GM19240 (cell line): ENCODE results near the gene PGA3.
A peak's percentile ranks its signal among the peaks of the same experiment; 100 is the strongest.
"Not testable (repeated sequence)": the region's sequence is repeated elsewhere in the genome, so short reads cannot be mapped to it uniquely, and the experiment has no call there.

Source experiments
- DNase-seq: peaks from one replicate; pipeline ENCODE4 v3.0.0; 2011; ENCODE audit warnings: low spot score; ENCODE audit not compliant: insufficient read length

PGA3 gene

GRCh38 chr11:61202950-61203746, at the start of gene PGA3:
Gene PGA3 (plus strand): TSS chr11:61203515. CDS start chr11:61203565, 50 bp downstream.
- not testable (repeated sequence) for DNase-seq

GRCh38 chr11:61153593-61154095, 49.7 kb upstream of the PGA3 start:
- no peak for DNase-seq

GRCh38 chr11:61154528-61154927, 48.8 kb upstream of the PGA3 start:
- no peak for DNase-seq

- DNase-seq = no peak
Measured at GRCh38 chr11:61155312-61155711, 48.0 kb upstream of the PGA3 start.

- no peak for DNase-seq
Measured at GRCh38 chr11:61155741-61156140, 47.6 kb upstream of the PGA3 start.

- DNase-seq = no peak
Measured at GRCh38 chr11:61157743-61158142, 45.6 kb upstream of the PGA3 start.

- no peak for DNase-seq
Measured at GRCh38 chr11:61158691-61159381, 44.5 kb upstream of the PGA3 start.

- DNase-seq = no peak
Measured at GRCh38 chr11:61160487-61161189, 42.7 kb upstream of the PGA3 start.

GRCh38 chr11:61161190-61162091, 41.9 kb upstream of the PGA3 start, which contains the start of gene VPS37C:
Gene VPS37C (minus strand): TSS chr11:61161426. CDS start chr11:61138829, 22,597 bp downstream.
- peak; percentile 89 for DNase-seq

GRCh38 chr11:61162092-61162941, 41.0 kb upstream of the PGA3 start:
- no peak for DNase-seq

- DNase-seq = no peak
Measured at GRCh38 chr11:61163021-61163420, 40.3 kb upstream of the PGA3 start.

- no peak for DNase-seq
Measured at GRCh38 chr11:61163714-61164605, 39.4 kb upstream of the PGA3 start.

GRCh38 chr11:61164606-61165424, 38.5 kb upstream of the PGA3 start:
- DNase-seq = no peak

GRCh38 chr11:61165785-61166184, 37.5 kb upstream of the PGA3 start:
- DNase-seq = not testable (repeated sequence)

- not testable (repeated sequence) for DNase-seq
Measured at GRCh38 chr11:61166331-61166730, 37.0 kb upstream of the PGA3 start.

GRCh38 chr11:61168042-61168688, 35.1 kb upstream of the PGA3 start:
- DNase-seq = no peak

GRCh38 chr11:61168800-61169199, 34.5 kb upstream of the PGA3 start:
- no peak for DNase-seq
